Head of caudate nucleus (tissue), 42 donors: ENCODE data around the gene SSBP2.
"Not testable (repeated sequence)": the region's sequence is repeated elsewhere in the genome, so short reads cannot be mapped to it uniquely, and the experiment has no call there.

Experiments used
- DNase-seq, 42 donors: peaks; one replicate each; pipeline versions ENCODE4 v3.0.0 to v3.0.0-alpha.2; 2020 to 2021; ENCODE audit warnings: mixed read lengths in 7 of 42
- intact Hi-C: fragments of 100-400 bp; cut with DNase I; formaldehyde crosslinking; loops from one replicate; pipeline ENCODE4 v1.15.0; 2022

The SSBP2 gene

DNA sequence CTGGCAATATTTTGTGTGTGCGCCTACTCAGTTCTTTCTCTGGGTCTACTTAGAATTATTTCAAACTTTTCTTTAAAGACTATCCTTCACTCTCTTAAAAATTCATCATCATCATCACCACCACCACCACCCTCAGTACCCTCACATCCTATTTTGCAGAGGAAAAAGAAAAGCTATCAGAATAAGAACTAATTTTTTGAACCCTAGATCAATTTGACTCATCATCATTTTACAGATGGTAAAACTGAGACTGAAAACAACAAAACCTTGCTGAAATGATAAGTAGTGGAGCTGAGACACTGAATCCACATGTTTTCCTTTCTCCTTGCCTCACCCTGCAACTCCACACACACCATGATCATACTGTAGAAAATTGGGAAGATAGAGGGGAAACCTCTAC lies 119.3 kb downstream of the SSBP2 start:
- intact Hi-C loops, result no loop called here
- DNase-seq, result no peak

DNA sequence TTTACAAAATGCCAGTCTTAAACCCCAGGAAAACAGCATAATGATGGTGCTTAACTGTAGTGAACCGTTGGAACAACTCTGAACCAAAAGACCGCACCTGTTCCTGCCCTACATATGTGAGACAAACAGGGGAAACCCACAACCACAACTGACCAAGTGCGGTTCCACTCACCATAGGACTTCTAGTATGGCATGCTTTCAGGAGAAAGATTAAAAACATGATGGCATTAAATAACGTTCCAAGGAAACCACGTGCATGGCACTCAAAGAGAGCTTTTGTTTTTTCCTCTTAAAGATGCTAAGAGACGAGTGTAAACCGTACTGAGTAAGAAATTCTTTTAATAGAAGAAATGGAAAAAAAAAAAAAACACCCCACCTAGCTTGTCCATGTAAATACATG lies 119.8 kb downstream of the SSBP2 start:
- no peak for DNase-seq
- intact Hi-C loops, result no loop called here

DNA sequence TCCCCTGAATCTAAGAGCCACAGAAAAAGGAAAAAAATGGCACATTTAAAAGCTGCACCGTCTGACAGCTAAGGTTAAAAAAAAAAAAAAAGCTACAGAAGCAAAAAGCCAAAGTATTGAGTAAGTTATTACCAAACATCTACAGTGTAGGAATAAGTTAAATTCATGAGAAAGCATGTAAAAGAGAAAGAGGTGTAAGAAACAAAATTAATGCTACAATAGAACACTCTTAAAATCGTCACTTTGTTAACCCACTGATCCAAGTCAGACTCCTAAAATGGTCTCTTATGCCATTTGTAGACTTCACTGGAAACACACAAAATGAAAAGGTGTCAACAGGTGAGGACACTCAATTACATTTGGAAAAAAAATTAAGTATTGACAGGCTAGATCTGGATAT lies 120.2 kb downstream of the SSBP2 start:
- intact Hi-C loops, result no loop called here
- no peak for DNase-seq

DNA sequence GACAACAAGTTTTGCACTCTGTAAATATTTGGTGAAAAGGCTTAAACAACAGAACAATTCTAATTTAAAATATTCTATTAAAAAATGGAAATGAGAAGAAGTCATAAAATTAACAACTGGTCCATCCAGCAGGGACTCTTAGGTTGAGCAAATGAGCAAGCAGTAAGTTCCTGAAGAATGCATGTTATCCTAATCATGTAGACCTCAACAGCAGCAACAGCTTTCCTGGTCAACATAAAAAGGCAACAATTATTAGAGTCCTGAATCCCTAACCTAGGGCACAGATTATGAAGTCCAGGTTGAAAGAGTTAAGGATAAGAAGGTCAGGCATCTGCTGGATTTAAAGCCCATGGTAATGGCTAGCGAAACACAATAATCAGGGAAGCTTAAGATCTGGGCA lies 120.9 kb downstream of the SSBP2 start:
- intact Hi-C loops, result no loop called here

DNA sequence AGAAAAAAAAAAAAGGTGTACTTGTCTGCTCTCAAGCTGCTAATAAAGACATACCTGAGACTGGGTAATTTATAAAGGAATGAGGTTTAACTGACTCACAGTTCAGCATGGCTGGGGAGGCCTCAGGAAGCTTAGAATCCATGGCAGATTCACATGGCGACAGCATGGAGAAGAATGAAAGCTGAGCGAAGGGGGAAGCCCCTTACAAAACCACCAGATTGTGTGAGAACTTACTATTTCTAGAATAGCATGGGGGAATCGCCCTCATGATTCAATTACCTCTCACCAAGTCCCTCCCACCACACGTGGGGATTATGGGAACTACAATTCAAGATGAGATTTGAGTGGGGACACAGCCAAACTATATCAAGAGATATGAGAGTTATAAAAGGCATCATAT lies 122.8 kb downstream of the SSBP2 start:
- DNase-seq, intact Hi-C loops: not testable (repeated sequence)

More for the DNA sequence above, 120.9 kb downstream of the SSBP2 start:
- no peak for DNase-seq

DNA sequence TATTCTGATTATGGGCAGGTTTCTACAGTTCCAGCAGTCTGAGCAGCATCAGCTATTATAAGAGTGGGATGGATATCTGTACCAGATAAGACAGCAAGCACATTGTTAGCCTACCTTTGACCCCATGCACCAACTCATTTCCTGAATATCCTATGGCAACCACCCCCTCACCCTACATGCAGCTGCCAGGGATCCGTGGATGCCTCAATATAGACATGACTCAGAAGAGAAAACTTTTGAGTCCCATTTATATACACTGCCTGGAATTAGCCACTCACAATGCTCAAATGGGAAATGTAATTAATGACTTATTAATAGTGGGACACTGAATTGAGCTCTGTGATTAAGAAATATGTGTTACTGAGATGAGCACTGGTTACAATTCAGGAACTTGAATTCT lies 124.4 kb downstream of the SSBP2 start:
- peak in 4 of 42 donors; percentile 2 to 37 (median 17) for DNase-seq
- intact Hi-C loops, result no loop called here

DNA sequence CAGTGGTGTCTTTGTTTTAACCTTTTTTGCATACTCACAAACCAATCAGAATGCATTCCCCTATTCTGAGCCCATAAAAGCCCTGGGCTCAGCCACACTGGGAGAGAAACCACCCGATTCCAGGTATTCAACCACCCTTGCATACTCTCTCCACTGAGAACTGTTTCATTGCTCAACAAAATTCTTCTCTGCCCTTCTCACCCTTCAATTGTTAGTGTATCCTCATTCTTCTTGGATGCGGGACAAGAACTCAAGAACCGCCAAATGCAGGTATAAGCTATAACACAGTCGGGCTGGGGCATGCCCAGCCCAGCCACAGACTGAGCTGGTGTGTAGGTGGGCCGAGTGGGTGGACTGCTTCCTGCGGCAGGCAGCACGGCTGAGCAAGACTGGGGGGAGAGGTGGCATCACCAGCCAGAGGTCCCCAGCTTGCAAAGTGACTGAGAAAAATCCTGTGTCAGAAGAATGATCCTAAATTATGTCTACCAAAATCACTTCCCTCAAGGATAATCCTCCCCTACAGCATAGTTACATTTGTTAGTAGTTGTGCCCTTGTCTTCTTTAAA lies 141.0 kb downstream of the SSBP2 start:
- DNase-seq, result peak in 2 of 42 donors; percentile 4 to 7
- intact Hi-C loops, result no loop called here

DNA sequence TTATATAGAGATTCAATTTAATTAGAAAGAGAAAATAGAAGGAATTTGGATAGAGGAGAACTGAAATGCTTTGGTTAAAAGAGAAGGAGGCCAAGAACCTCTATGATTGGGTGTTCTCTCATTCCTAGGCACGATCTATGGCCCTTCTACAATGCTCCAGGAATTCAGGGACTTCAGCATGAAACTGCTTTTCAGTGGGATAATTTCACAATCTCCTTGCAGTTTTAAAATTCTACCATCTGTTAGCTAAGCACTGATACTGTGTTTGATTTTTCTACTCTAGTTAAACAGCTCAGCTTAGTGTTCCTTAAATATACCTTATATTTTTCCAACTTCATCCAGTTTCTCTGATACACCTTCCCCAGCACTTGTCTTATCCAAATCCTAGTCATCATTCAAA lies 141.9 kb downstream of the SSBP2 start:
- intact Hi-C loops, result no loop called here
- no peak for DNase-seq

DNA sequence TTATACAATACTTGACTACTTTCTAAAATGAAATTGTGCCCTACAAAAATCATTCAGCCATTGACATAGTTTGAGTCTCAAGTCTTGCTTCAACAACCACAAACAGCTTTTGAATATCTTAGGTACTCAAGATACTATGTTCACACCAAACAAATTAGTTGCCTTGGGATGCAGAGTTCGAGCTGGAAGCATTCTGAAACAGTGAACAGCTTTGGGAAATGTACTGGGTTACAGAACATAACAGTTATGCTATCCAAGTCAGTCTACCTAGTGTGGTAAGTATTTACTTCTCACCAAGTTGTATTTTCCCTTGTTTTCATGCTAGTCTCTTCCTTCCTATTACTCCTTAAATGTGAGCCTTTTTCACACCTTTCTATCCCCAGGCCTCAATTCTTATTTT lies 143.2 kb downstream of the SSBP2 start:
- no peak for DNase-seq
- intact Hi-C loops, result no loop called here

DNA sequence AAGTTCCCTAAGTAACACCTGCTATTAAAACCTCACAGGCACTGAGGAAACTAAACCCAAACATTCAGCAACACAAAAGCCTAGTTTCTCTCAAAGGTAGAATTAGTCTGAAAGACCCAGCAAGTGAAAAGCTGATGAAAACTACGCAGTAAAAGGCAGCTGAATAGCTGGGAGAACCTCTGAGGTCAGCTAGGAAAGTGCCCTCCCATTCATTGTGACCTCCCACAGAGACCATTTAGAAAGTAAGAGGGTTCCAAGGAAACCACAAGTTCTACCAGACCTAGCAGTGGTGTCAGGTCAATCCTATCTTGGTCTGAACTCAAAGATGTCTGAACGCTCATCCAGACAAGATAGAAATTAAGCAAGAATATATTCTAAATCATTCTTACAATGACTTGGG lies 144.7 kb downstream of the SSBP2 start:
- no peak for DNase-seq
- intact Hi-C loops, result no loop called here

DNA sequence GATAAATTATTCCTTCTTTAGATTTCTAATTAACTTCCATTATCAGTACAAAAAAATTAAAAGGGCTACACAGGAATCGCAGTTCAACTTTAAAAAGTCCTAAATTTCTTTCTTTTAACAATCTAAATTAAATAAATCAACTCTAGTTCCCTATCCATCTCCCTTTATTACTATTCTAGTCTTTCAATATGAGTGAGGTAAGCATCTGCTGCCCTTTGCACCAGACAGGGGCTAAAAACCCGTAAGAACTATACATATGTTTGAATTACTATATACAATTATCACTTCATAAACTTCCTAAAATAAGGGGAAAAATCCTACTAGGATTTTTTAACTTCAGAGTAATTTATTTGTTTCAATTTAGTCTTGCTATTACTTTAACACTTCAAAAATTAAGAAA lies 145.6 kb downstream of the SSBP2 start:
- no peak for DNase-seq
- intact Hi-C loops, result no loop called here

DNA sequence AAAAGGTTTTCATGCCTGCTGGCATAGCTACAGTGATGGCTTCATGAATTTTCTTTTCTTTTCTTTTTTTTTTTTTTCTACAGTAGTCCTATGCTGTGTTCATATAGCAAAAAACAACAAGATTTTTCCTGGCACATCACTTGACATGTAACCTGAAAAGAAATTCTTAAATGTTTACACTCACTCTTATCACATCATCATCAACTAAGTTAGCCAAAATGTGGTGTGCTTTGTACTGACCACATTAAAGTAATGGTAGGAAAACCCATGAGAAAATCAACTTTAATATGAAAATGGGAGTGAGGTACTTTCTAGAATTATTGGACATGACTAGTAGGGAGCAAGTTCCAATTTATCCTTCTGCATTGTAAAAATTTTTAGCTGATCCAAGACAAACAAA lies 146.7 kb downstream of the SSBP2 start:
- no peak for DNase-seq
- intact Hi-C loops, result no loop called here

DNA sequence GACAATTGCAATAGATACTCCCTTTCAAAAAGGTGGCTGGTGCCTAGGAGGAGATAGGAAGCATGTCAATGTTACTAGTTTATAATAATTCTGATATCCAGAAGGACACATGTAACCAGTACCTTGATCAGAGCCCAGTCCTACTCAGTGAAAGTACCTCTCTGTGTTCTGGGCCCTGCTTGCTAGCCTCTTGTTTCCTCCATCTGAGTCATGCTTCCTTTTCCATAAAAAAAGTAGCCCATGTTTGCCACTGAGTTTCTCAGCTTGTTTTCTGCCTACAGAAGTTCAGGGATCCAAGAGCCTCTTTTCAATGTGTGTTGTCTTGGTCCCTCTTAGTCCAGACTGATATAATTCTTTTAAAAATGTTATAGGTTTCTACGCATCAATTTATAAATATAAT lies 149.0 kb downstream of the SSBP2 start:
- no peak for DNase-seq

DNA sequence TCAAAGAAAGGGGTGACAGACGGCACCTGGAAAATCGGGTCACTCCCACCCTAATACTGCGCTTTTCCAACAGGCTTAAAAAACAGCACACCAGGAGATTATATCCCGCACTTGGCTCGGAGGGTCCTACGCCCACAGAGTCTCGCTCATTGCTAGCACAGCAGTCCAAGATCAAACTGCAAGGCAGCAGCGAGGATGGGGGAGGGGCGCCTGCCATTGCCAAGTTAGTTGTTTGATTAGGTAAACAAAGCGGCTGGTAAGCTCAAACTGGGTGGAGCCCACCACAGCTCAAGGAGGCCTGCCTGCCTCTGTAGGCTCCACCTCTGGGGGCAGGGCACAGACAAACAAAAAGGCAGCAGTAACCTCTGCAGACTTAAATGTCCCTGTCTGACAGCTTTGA lies 158.8 kb downstream of the SSBP2 start:
- intact Hi-C loops, DNase-seq: not testable (repeated sequence)

More for the DNA sequence above, 149.0 kb downstream of the SSBP2 start:
- intact Hi-C loops, result no loop called here

DNA sequence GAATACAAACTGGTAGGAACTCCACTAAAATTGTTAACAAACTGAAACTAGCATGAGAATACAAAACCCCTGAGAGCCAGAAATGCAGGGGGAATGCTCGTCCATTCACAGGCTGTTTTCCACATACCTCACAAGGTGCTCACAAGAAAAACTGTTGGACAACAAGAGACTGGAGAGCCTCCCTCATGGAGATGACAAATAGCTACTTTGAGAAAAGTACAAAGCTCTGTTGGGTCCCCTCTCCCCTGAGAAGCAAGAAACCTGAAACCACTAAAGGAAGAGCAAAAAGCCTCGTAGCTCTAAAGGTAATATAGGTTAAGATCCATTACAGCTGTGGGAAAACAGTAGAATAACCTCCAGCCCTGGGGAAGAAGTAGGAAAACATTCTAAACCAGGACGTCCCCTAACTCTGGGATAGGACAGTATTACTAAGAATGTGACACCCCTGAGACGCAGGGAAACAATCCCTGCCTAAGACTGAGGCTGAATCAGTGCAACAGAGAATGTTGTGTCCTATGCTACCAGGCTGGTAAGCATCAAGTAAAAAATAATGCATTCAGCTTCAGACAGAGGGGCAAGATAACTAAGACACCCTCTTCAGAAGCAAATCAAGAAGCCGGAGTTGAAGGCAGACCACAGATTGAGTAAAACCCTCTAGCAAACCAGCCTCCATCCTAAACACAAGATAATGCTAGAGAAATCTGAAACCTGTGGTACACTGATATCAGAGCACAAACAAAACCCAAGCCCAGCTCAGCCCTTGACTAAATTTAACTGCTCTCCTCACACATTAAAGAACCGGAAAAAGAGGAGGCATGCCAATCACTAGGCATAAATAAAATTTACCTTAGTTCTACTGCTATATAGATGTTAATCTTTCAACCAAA lies 160.2 kb downstream of the SSBP2 start:
- intact Hi-C loops, result no loop called here
- no peak for DNase-seq

DNA sequence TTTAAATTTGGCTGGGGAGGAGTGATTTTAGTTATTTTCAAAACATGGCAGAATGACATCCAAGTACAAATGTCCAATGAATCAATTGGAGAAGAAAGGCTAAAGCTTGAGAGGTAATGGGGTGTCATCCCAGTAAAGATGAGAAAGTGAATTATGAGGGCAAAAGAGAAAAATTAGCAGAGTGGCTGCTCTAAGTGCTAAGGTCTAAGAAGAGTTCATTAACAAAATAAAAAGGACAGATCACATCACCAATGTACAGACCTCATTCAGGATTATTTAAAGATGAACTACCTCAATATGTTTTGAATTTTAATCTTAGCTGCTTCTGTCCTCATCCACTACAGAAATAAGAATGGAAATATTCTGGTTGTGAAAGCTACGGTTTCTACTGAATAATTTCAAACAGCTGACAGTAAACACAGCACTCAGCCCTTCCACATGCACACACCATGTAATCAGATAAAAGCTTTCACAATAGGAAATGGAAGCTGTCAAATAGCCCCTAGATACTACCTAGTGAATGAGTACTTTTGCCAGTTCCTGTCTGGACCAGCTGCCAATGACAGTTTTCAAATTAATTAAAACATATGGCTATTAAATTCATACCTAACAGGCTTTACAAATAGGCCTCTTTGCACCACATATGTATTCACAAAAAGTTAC lies 171.5 kb downstream of the SSBP2 start:
- no peak for DNase-seq
- intact Hi-C loops, result no loop called here

DNA sequence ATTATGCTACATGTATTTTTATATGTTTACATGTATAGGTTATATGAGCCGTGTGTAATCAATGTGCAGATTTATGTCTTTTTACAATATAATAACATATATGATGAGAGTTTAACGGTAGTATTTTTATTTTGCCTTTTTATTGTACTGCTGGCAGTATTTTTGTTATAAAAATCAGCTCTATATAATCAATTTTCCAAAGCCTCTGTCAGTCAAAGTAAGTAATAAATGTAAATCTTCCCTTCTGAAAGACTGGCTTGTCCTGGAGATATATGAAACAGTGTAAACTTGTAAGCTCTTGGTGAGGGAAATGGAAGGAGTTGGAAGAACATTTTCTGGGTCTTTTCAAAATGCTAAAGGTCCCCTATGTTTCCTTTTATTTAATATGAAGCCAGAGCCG lies 173.8 kb downstream of the SSBP2 start:
- intact Hi-C loops, result no loop called here
- no peak for DNase-seq

DNA sequence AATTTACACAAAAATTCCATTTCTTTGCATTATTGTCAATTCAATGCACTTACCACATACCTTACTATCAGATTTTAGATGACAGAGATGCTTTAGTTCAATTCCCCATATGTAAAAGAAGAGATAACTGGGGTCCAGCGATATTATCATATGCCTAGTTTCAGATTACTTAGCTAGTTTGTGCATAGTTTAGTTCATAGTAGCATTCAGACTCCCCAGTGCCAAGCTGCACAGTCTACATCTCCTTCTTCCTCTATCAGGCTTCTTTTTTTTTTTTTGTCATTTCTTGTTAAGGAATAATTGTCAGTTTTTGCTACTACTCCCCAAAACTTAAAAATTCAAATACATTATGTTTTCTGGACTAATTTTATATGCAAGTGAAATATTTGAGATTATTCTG lies 175.0 kb downstream of the SSBP2 start:
- no peak for DNase-seq
- intact Hi-C loops, result no loop called here

DNA sequence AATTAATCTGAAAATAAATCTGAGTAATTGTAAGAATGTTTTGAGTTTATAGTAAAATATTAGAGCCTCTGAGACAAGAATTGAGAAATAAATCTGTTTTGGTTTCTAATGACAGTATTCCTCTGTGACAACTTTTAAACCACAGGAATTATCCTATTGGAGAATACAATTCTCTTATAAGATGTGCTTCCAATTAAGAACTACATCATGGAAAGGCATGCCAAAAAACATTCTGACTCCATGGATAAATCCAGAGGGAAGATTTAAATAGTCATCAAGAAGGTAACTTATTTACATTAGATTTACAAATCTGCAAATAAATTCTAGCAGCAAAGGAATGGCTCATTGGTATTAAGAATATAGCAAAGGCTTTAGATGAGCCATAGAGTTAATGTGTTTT lies 178.7 kb downstream of the SSBP2 start:
- no peak for DNase-seq
- intact Hi-C loops, result no loop called here

DNA sequence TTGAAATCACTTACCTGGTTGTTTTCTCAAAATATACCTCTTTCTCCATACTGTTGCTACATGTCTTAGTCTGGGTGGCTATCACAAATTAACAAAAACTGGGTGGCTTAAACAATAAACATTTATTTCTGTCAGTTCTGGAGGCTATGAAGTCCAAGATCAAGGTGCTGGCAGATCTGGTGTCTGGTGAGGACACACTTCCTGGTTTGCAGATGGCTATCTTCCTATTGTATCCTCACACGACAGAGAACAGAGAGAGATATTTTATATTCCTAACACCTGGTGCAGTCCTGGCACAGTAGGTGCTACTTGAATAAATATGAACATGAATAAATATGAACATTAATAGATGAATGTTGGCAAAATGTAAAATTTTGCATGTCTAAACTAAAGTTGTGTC lies 192.7 kb downstream of the SSBP2 start:
- intact Hi-C loops, result no loop called here
- DNase-seq, result no peak

DNA sequence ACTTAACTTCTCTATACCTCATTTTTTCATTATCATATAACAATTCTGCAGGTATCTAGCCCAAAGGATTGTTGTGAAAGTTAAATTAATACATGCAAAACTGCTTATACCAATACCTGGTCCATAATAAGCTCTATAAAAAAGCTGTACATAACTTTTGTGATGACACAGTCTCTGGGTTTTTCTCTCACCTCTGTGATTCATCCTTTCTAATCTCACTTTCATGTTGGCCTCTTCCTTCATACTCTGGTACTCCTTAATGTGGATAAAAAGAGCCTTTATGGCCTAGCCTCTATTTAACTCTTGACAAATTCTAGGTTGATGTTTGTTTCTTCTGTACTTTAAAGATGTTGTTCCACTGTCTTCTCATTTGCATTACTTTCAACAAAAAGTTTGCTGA lies 194.1 kb downstream of the SSBP2 start:
- DNase-seq, result no peak
- intact Hi-C loops, result no loop called here
